HepG2 (cell line): ENCODE results near the gene CYTH1. TPM values are rescaled to one million over a fixed set of nuclear protein-coding genes. Genes with fewer than 3 reads are reported as not detected.

ENCODE experiments used
- ATAC-seq: fragments of 200-7000 bp; cut with Tn5 transposase; 3 replicates; pipeline ENCODE4 v1.9.1; 2020; ENCODE audit warnings: mild to moderate bottlenecking, moderate library complexity
- BruUV-seq: library from RNA; stranded (reverse); fragments of 400-500 nt; replicated peaks from 2 replicates; lab custom pipeline; 2021; lab: Mats Ljungman, UMichigan
- CTCF ChIA-PET: fragments of 300-600 bp; formaldehyde crosslinking; extraction: SDS; loops from one replicate; lab custom pipeline; 2021; ENCODE audit warnings: low total read pairs, inconsistent platforms, low intra/inter-chr PET ratio; lab: Yijun Ruan, JAX
- POLR2A ChIA-PET: fragments of 350-600 bp; sonication (Branson Sonifier 250); formaldehyde crosslinking; loops from one replicate; lab custom pipeline; 2020; ENCODE audit warnings: antibody characterized with exemption, inconsistent platforms; lab: Yijun Ruan, JAX
- DNase-seq: peaks from one replicate; pipeline ENCODE4 v3.0.0-alpha.2; 2015; ENCODE audit warnings: low spot score
- FAIRE-seq: peaks from 3 replicates; lab custom pipeline; 2011; peaks lifted over from hg19 to GRCh38; lab: Jason Lieb, UNC
- H2AFZ ChIP-seq: one replicate; pipeline ENCODE4 v1.6.1; 2011; ENCODE audit warnings: low read length, inconsistent platforms
- H3K27ac ChIP-seq: fragments of 300-600 bp; 3 replicates; pipeline ENCODE4 v1.8.0; 2011; ENCODE audit warnings: mixed run types, mild to moderate bottlenecking, mixed read lengths, low read length, inconsistent platforms; ENCODE audit not compliant: insufficient read depth; ENCODE audit errors: extremely low read length
- H3K27me3 ChIP-seq, 2 experiments: fragments of 200-600 bp in 1 of 2; 2 replicates in 1 of 2; 3 replicates in 1 of 2; pipeline versions ENCODE4 v1.6.0 to v1.8.0; 2011; ENCODE audit warnings: low read length in 2 of 2, mild to moderate bottlenecking in 2 of 2, moderate library complexity in 2 of 2, inconsistent platforms in 1 of 2; ENCODE audit not compliant: insufficient read depth in 2 of 2, control insufficient read depth in 1 of 2
- H3K36me3 ChIP-seq, 2 experiments: fragments of 200-600 bp in 1 of 2; replicated peaks in 1 of 2; 2 replicates in 1 of 2; 3 replicates in 1 of 2; pipeline versions ENCODE4 v1.5.1 to v1.8.0; 2011; ENCODE audit warnings: low read length in 2 of 2, inconsistent platforms in 1 of 2; ENCODE audit not compliant: insufficient read depth in 2 of 2, control insufficient read depth in 1 of 2
- H3K4me1 ChIP-seq: 2 replicates; pipeline ENCODE4 v1.5.1; 2012; ENCODE audit warnings: low read length, inconsistent platforms; ENCODE audit not compliant: insufficient read depth
- H3K4me2 ChIP-seq: 2 replicates; pipeline ENCODE4 v1.6.0; 2011; ENCODE audit warnings: low read depth, low read length, inconsistent platforms
- H3K4me3 ChIP-seq, 3 experiments: fragments of 200-600 bp in 1 of 3; sonication (generic), shearing (Covaris generic) in 1 of 3; replicated peaks in 1 of 3; 2 replicates each; pipeline ENCODE4 v1.5.1; 2011 to 2016; ENCODE audit warnings: low read length in 3 of 3, inconsistent platforms in 2 of 3, low read depth in 2 of 3, mild to moderate bottlenecking in 2 of 3, control low read depth in 1 of 3, mixed read lengths in 1 of 3; ENCODE audit not compliant: insufficient read depth in 1 of 3
- H3K79me2 ChIP-seq: one replicate; pipeline ENCODE4 v1.6.1; 2011; ENCODE audit warnings: low read length, inconsistent platforms; ENCODE audit not compliant: insufficient read depth
- H3K9ac ChIP-seq: 2 replicates; pipeline ENCODE4 v1.6.0; 2011; ENCODE audit warnings: mild to moderate bottlenecking, low read depth, low read length, inconsistent platforms; ENCODE audit not compliant: insufficient read depth
- H3K9me3 ChIP-seq: 2 replicates; pipeline ENCODE4 v1.5.1; 2012; ENCODE audit warnings: mild to moderate bottlenecking, low read length
- H4K20me1 ChIP-seq: 2 replicates; pipeline ENCODE4 v1.6.0; 2011; ENCODE audit warnings: inconsistent platforms, mild to moderate bottlenecking, low read length, moderate library complexity; ENCODE audit not compliant: insufficient read depth
- AKAP8 ChIP-seq: sonication (generic); formaldehyde crosslinking; IDR thresholded peaks from 2 replicates; pipeline ENCODE4 v1.5.1; 2020; ENCODE audit warnings: mild to moderate bottlenecking, missing genetic modification reagents
- CENPX ChIP-seq: sonication (generic); formaldehyde crosslinking; IDR thresholded peaks from 2 replicates; pipeline ENCODE4 v1.9.0; 2021; ENCODE audit warnings: mild to moderate bottlenecking, missing genetic modification reagents, moderate library complexity
- HMG20A ChIP-seq: IDR thresholded peaks from 2 replicates; pipeline ENCODE4 v1.6.1; 2016; ENCODE audit warnings: borderline replicate concordance
- KDM5A ChIP-seq: fragments of 200-600 bp; sonication (generic); IDR thresholded peaks from 2 replicates; pipeline ENCODE4 v1.7.0; 2018; ENCODE audit warnings: antibody characterized with exemption, mild to moderate bottlenecking, low read length, borderline replicate concordance
- MBNL3 ChIP-seq: fragments of 250-450 bp; sonication (Bioruptor Pico); conservative IDR thresholded peaks from 2 replicates; pipeline ENCODE4 v1.8.0; 2022; ENCODE audit warnings: mild to moderate bottlenecking, inconsistent platforms
- MEIS1 ChIP-seq: sonication (generic); formaldehyde crosslinking; IDR thresholded peaks from 2 replicates; pipeline ENCODE4 v1.9.0; 2021; ENCODE audit warnings: mild to moderate bottlenecking, missing genetic modification reagents, moderate library complexity, borderline replicate concordance
- MYNN ChIP-seq: sonication (generic); formaldehyde crosslinking; IDR thresholded peaks from 2 replicates; pipeline ENCODE4 v1.4.0; 2020; ENCODE audit warnings: mild to moderate bottlenecking, low read depth, missing genetic modification reagents
- SYNCRIP ChIP-seq: fragments of 200-400 bp; formaldehyde crosslinking; IDR thresholded peaks from 2 replicates; pipeline ENCODE4 v1.6.1; 2018; ENCODE audit warnings: mild to moderate bottlenecking, low read depth, low read length; ENCODE audit not compliant: insufficient read depth
- ZBTB1 ChIP-seq: sonication (generic); formaldehyde crosslinking; IDR thresholded peaks from 2 replicates; pipeline ENCODE4 v1.4.0; 2020; ENCODE audit warnings: missing genetic modification reagents, borderline replicate concordance
- ZFP90 ChIP-seq: sonication (generic); formaldehyde crosslinking; IDR thresholded peaks from 2 replicates; pipeline ENCODE4 v1.8.0; 2022; ENCODE audit warnings: missing genetic modification reagents, mild to moderate bottlenecking, inconsistent platforms, borderline replicate concordance
- ZNF263 ChIP-seq: sonication (generic); formaldehyde crosslinking; IDR thresholded peaks from 2 replicates; pipeline ENCODE4 v1.4.0; 2020; ENCODE audit warnings: missing genetic modification reagents
- ZNF431 ChIP-seq: sonication (generic); formaldehyde crosslinking; IDR thresholded peaks from 2 replicates; pipeline ENCODE4 v1.9.0; 2022; ENCODE audit warnings: missing genetic modification reagents, low read depth, mild to moderate bottlenecking, borderline replicate concordance
- ZNF547 ChIP-seq: sonication (generic); formaldehyde crosslinking; IDR thresholded peaks from 2 replicates; pipeline ENCODE4 v1.5.1; 2020; ENCODE audit warnings: mild to moderate bottlenecking, missing genetic modification reagents
- ZNF672 ChIP-seq: sonication (generic); formaldehyde crosslinking; IDR thresholded peaks from 2 replicates; pipeline ENCODE4 v1.8.1; 2022; ENCODE audit warnings: missing genetic modification reagents
- WGBS: methylation state at CpG from one replicate; pipeline ENCODE4 v1.1.6; 2017; ENCODE audit warnings: low lambda C conversion rate; 5-methylcytosine and 5-hydroxymethylcytosine counted together
- in situ Hi-C: cut with HindIII; loops from 2 replicates; pipeline ENCODE4 v1.10.0; 2017; ENCODE audit warnings: low pct_unique_long_range_greater_than_20kb; ENCODE audit not compliant: extremely low pct_ligation_motif_present
- intact Hi-C: fragments of 100-400 bp; cut with micrococcal nuclease; formaldehyde crosslinking; loops from one replicate; pipeline ENCODE4 v1.10.0; 2022; ENCODE audit not compliant: unreplicated experiment
- polyA plus RNA-seq, 8 experiments: library from polyadenylated mRNA; depleted of rRNA in 3 of 8; stranded (reverse) in 7 of 8; unstranded in 1 of 8; fragments of >200 nt; fragmentation: Illumina TruSeq in 4 of 8; extraction: Trizol in 4 of 8; gene quantifications; 2 replicates each; pipeline versions ENCODE4 v1.2.1 to v1.2.3, GENCODE V29; 2011 to 2016; ENCODE audit warnings: low read depth in 4 of 8, missing spikeins in 1 of 8, mixed read lengths in 1 of 8; ENCODE audit not compliant: insufficient read depth in 1 of 8
- total RNA-seq, 5 experiments: library from RNA; depleted of rRNA; stranded (reverse); fragments of >200 nt; fragmentation: Illumina TruSeq; extraction: Trizol; gene quantifications; 2 replicates each; pipeline ENCODE4 v1.2.3, GENCODE V29; 2016; ENCODE audit warnings: low read depth in 1 of 5
- TF ChIP-seq, protein P1 (sequence below): sonication (generic); formaldehyde crosslinking; IDR thresholded peaks from 2 replicates; pipeline ENCODE4 v1.5.0; 2020; ENCODE audit warnings: mild to moderate bottlenecking, missing genetic modification reagents, borderline replicate concordance
- TF ChIP-seq, protein P2 (sequence below): sonication (generic); formaldehyde crosslinking; IDR thresholded peaks from 2 replicates; pipeline ENCODE4 v1.5.1; 2020; ENCODE audit warnings: mild to moderate bottlenecking, missing genetic modification reagents, borderline replicate concordance
- TF ChIP-seq, protein P3 (sequence below): IDR thresholded peaks from 2 replicates; pipeline ENCODE4 v1.6.1; 2018; ENCODE audit warnings: missing genetic modification reagents, mild to moderate bottlenecking, missing compliant biosample characterization

Gene CYTH1
- total and polyA plus RNA-seq, 2 of the 13 experiments (the other 11 are each of a cell fraction or from before 2014, with no cell fraction given) = 20.1 to 48.9 TPM

DNA sequence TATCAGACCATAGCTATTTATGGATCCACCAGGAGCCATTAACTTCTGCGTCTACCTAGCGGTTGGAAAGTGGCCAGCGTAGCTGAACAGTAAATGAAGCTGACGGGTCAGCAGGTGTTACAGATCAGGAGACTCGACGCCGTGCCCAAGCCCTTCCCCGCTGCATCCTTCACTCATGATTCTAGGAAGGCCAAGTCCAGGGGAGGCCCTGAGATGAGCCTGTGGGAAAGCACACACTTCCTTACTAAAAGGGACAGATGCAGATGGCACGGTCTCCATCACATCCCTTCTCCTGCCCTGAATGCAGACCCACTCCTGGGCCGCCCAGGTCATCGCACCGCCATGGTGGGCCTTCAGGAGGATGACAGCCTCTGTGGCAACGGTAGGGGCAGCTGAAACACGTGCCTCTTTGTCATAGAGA lies 137.1 kb downstream of the CYTH1 start:
- H3K36me3 ChIP-seq = no peaks in the 10 kb centered on the region
- ChIA-PET CTCF (no interaction called here), POLR2A (no interaction called here)
- H3K79me2 ChIP-seq = no peaks in the 10 kb centered on the region
- ATAC-seq = no peak
- peaks cover 59% of the 10 kb centered on the region for H3K4me1 ChIP-seq
- no TSS peak for BruUV-seq
- H3K9ac ChIP-seq = no peak overlapping the region
- H3K27me3 ChIP-seq = no peaks in the 10 kb centered on the region; a peak in 1 of 5 replicates
- no peak overlapping the region for H3K27ac ChIP-seq
- H3K4me2 ChIP-seq = no peak overlapping the region
- no peaks in the 10 kb centered on the region for H4K20me1 ChIP-seq
- H3K4me3 ChIP-seq = no peak overlapping the region
- intact Hi-C loops = no loop called here
- 77% methylated on average over 14 of the region's 14 CpGs for whole genome bisulfite sequencing
- in situ Hi-C loops = no loop called here
- H2AFZ ChIP-seq = no peak overlapping the region
- no peak for FAIRE-seq
- H3K9me3 ChIP-seq = 0 out of 2 replicates have a peak, but pooled peaks cover 3% of the 10 kb centered on the region
- no peak for DNase-seq
- TF ChIP-seq ZNF263 = no peak
- TF ChIP-seq AKAP8 (CRISPR knock-in tag) = no peak
- TF ChIP-seq, protein P1, sequence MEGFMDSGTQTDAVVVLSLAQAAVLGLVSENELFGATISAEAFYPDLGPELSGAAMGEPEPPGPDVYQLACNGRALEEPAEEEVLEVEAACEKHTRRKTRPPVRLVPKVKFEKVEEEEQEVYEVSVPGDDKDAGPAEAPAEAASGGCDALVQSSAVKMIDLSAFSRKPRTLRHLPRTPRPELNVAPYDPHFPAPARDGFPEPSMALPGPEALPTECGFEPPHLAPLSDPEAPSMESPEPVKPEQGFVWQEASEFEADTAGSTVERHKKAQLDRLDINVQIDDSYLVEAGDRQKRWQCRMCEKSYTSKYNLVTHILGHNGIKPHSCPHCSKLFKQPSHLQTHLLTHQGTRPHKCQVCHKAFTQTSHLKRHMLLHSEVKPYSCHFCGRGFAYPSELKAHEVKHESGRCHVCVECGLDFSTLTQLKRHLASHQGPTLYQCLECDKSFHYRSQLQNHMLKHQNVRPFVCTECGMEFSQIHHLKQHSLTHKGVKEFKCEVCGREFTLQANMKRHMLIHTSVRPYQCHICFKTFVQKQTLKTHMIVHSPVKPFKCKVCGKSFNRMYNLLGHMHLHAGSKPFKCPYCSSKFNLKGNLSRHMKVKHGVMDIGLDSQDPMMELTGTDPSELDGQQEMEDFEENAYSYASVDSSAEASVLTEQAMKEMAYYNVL = no peak
- TF ChIP-seq KDM5A = no peak
- TF ChIP-seq, protein P2, sequence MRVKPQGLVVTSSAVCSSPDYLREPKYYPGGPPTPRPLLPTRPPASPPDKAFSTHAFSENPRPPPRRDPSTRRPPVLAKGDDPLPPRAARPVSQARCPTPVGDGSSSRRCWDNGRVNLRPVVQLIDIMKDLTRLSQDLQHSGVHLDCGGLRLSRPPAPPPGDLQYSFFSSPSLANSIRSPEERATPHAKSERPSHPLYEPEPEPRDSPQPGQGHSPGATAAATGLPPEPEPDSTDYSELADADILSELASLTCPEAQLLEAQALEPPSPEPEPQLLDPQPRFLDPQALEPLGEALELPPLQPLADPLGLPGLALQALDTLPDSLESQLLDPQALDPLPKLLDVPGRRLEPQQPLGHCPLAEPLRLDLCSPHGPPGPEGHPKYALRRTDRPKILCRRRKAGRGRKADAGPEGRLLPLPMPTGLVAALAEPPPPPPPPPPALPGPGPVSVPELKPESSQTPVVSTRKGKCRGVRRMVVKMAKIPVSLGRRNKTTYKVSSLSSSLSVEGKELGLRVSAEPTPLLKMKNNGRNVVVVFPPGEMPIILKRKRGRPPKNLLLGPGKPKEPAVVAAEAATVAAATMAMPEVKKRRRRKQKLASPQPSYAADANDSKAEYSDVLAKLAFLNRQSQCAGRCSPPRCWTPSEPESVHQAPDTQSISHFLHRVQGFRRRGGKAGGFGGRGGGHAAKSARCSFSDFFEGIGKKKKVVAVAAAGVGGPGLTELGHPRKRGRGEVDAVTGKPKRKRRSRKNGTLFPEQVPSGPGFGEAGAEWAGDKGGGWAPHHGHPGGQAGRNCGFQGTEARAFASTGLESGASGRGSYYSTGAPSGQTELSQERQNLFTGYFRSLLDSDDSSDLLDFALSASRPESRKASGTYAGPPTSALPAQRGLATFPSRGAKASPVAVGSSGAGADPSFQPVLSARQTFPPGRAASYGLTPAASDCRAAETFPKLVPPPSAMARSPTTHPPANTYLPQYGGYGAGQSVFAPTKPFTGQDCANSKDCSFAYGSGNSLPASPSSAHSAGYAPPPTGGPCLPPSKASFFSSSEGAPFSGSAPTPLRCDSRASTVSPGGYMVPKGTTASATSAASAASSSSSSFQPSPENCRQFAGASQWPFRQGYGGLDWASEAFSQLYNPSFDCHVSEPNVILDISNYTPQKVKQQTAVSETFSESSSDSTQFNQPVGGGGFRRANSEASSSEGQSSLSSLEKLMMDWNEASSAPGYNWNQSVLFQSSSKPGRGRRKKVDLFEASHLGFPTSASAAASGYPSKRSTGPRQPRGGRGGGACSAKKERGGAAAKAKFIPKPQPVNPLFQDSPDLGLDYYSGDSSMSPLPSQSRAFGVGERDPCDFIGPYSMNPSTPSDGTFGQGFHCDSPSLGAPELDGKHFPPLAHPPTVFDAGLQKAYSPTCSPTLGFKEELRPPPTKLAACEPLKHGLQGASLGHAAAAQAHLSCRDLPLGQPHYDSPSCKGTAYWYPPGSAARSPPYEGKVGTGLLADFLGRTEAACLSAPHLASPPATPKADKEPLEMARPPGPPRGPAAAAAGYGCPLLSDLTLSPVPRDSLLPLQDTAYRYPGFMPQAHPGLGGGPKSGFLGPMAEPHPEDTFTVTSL (CRISPR knock-in tag) = no peak
- TF ChIP-seq MEIS1 (CRISPR knock-in tag) = no peak
- TF ChIP-seq, protein P3, sequence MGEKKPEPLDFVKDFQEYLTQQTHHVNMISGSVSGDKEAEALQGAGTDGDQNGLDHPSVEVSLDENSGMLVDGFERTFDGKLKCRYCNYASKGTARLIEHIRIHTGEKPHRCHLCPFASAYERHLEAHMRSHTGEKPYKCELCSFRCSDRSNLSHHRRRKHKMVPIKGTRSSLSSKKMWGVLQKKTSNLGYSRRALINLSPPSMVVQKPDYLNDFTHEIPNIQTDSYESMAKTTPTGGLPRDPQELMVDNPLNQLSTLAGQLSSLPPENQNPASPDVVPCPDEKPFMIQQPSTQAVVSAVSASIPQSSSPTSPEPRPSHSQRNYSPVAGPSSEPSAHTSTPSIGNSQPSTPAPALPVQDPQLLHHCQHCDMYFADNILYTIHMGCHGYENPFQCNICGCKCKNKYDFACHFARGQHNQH (CRISPR knock-in tag) = no peak
- no peak for TF ChIP-seq HMG20A (CRISPR knock-in tag)
- TF ChIP-seq ZNF431 (CRISPR knock-in tag) = no peak
- no peak for TF ChIP-seq MYNN (CRISPR knock-in tag)
- no peak for TF ChIP-seq MBNL3 (CRISPR knock-in tag)
- TF ChIP-seq ZFP90 (CRISPR knock-in tag) = no peak
- TF ChIP-seq CENPX (CRISPR knock-in tag) = no peak
- TF ChIP-seq ZNF672 (CRISPR knock-in tag) = no peak
- no peak for TF ChIP-seq ZBTB1
- TF ChIP-seq ZNF547 (CRISPR knock-in tag) = no peak
- TF ChIP-seq SYNCRIP = no peak
